ENCODE results near the gene ELMO1.

DNA sequence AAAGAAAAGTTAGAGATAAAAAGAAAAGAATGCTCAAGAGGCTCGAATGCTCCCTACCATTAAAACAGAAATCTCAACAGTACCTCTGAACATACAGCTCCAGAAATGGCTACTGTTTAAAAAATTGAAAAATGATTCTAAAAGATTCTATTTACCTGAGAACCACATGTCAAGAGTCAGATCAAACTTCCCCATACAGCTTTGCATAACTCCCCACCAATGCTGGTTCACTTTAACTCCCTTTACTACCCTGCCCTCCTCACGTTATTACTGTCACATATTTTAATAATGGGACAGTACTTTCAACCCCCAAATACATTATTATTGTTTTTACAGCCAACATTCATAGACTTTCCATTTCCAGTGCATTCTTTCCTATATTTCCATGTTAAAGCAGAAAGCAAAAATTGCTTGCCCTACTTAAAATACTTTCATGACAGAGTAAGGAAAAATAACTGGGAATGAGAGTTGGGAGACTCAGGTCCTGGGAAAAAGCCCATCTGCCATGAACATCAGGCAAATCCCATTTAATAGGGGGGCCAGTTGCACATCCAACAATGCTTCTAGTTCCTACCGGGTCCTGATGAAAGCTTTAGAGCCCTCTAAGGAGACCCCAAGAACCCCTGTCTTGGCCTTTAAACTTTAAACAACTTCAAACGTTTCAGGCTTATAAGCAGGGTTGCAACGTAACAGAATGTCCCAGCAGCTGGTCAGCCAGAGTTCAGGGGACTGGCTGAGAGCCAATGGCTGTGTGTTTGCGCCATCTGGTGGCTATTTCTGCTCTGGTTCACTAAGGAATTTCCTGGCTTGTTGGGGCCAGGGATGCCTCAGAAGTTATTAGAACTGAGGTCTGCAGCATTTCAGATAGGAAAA, 247.4 kb downstream of the ELMO1 start:
- TF ChIP-seq, protein P1, sequence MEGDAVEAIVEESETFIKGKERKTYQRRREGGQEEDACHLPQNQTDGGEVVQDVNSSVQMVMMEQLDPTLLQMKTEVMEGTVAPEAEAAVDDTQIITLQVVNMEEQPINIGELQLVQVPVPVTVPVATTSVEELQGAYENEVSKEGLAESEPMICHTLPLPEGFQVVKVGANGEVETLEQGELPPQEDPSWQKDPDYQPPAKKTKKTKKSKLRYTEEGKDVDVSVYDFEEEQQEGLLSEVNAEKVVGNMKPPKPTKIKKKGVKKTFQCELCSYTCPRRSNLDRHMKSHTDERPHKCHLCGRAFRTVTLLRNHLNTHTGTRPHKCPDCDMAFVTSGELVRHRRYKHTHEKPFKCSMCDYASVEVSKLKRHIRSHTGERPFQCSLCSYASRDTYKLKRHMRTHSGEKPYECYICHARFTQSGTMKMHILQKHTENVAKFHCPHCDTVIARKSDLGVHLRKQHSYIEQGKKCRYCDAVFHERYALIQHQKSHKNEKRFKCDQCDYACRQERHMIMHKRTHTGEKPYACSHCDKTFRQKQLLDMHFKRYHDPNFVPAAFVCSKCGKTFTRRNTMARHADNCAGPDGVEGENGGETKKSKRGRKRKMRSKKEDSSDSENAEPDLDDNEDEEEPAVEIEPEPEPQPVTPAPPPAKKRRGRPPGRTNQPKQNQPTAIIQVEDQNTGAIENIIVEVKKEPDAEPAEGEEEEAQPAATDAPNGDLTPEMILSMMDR (conservative IDR thresholded peaks at IDR 0.05; ENCODE audit: low read depth in 2 of 2), result peak; percentile 97
- TF ChIP-seq ZNF114 (CRISPR knock-in tag; IDR thresholded peaks at IDR 0.05) (no peak), EZH2phosphoT487 (IDR thresholded peaks at IDR 0.05; ENCODE audit: unreplicated experiment) (no peak), EZH2 (IDR thresholded peaks at IDR 0.05; ENCODE audit: low read depth, unreplicated experiment) (no peak), JUNB (IDR thresholded peaks at IDR 0.05; ENCODE audit: unreplicated experiment) (no peak), POLR2AphosphoS5 (IDR thresholded peaks at IDR 0.05; ENCODE audit: low read depth) (no peak), ZNF331 (CRISPR knock-in tag; IDR thresholded peaks at IDR 0.05; ENCODE audit: low read depth) (no peak)
- TF ChIP-seq, protein P2, sequence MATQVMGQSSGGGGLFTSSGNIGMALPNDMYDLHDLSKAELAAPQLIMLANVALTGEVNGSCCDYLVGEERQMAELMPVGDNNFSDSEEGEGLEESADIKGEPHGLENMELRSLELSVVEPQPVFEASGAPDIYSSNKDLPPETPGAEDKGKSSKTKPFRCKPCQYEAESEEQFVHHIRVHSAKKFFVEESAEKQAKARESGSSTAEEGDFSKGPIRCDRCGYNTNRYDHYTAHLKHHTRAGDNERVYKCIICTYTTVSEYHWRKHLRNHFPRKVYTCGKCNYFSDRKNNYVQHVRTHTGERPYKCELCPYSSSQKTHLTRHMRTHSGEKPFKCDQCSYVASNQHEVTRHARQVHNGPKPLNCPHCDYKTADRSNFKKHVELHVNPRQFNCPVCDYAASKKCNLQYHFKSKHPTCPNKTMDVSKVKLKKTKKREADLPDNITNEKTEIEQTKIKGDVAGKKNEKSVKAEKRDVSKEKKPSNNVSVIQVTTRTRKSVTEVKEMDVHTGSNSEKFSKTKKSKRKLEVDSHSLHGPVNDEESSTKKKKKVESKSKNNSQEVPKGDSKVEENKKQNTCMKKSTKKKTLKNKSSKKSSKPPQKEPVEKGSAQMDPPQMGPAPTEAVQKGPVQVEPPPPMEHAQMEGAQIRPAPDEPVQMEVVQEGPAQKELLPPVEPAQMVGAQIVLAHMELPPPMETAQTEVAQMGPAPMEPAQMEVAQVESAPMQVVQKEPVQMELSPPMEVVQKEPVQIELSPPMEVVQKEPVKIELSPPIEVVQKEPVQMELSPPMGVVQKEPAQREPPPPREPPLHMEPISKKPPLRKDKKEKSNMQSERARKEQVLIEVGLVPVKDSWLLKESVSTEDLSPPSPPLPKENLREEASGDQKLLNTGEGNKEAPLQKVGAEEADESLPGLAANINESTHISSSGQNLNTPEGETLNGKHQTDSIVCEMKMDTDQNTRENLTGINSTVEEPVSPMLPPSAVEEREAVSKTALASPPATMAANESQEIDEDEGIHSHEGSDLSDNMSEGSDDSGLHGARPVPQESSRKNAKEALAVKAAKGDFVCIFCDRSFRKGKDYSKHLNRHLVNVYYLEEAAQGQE (IDR thresholded peaks at IDR 0.05; ENCODE audit: unreplicated experiment), result no peak

Measured in GM23338 (cell line).